GM12878 (cell line): ENCODE data around the gene ABCG1. TPM values are rescaled to one million over a fixed set of nuclear protein-coding genes. Genes with fewer than 3 reads are reported as not detected.

ENCODE experiments used
- ATAC-seq: fragments of 200-7000 bp; cut with Tn5 transposase; 3 replicates; pipeline ENCODE4 v1.9.1; 2020; ENCODE audit warnings: mild to moderate bottlenecking, moderate library complexity
- BruUV-seq: library from RNA; stranded (reverse); fragments of 400-500 nt; replicated peaks from 2 replicates; lab custom pipeline; 2021; lab: Mats Ljungman, UMichigan
- CTCF ChIA-PET: fragments of 300-600 bp; sonication (Branson Sonifier 250); formaldehyde crosslinking; extraction: SDS; loops from one replicate; lab custom pipeline; 2021; ENCODE audit warnings: inconsistent platforms; lab: Yijun Ruan, JAX
- POLR2A ChIA-PET: fragments of 350-600 bp; formaldehyde crosslinking; extraction: SDS; loops from one replicate; lab custom pipeline; 2021; ENCODE audit warnings: inconsistent platforms; lab: Charles Lee
- RAD21 ChIA-PET: fragments of 300-600 bp; sonication (Branson Sonifier 250); formaldehyde crosslinking; loops from one replicate; lab custom pipeline; 2023; ENCODE audit warnings: antibody characterized with exemption; ENCODE audit not compliant: unreplicated experiment; lab: Charles Lee
- SMC1A ChIA-PET: fragments of 300-600 bp; sonication (Branson Sonifier 250); formaldehyde crosslinking; loops from one replicate; lab custom pipeline; 2023; ENCODE audit not compliant: unreplicated experiment, uncharacterized antibody; lab: Charles Lee
- DNase-seq: peaks from one replicate; pipeline ENCODE4 v3.0.0-alpha.2; 2011; ENCODE audit warnings: low read depth, low spot score
- FAIRE-seq: peaks from 3 replicates; lab custom pipeline; 2011; peaks lifted over from hg19 to GRCh38; lab: Jason Lieb, UNC
- H2AFZ ChIP-seq: 2 replicates; pipeline ENCODE4 v1.6.0; 2011; ENCODE audit warnings: low read depth, low read length, control low read depth; ENCODE audit not compliant: control insufficient read depth
- H3K27ac ChIP-seq: 2 replicates; pipeline ENCODE4 v1.5.1; 2011; ENCODE audit warnings: control low read depth; ENCODE audit not compliant: control insufficient read depth, insufficient read depth
- H3K27me3 ChIP-seq, 2 experiments: replicated peaks in 1 of 2; 2 replicates each; pipeline versions ENCODE4 v1.6.0 to v1.6.1; 2011; ENCODE audit warnings: low read length in 1 of 2; ENCODE audit not compliant: control insufficient read depth in 2 of 2, insufficient read depth in 2 of 2
- H3K36me3 ChIP-seq, 2 experiments: 2 replicates each; pipeline ENCODE4 v1.5.1; 2011; ENCODE audit warnings: low read length in 1 of 2; ENCODE audit not compliant: control insufficient read depth in 2 of 2, insufficient read depth in 2 of 2
- H3K4me1 ChIP-seq: 2 replicates; pipeline ENCODE4 v1.6.1; 2011; ENCODE audit warnings: mild to moderate bottlenecking, low read length, moderate library complexity, mixed read lengths; ENCODE audit not compliant: control insufficient read depth, insufficient read depth
- H3K4me2 ChIP-seq: 2 replicates; pipeline ENCODE4 v1.6.0; 2011; ENCODE audit warnings: control low read depth; ENCODE audit not compliant: control insufficient read depth, insufficient read depth
- H3K4me3 ChIP-seq: fragments of 200-600 bp; sonication (generic); 2 replicates; pipeline ENCODE4 v1.5.1; 2016
- H3K79me2 ChIP-seq: 2 replicates; pipeline ENCODE4 v1.6.0; 2011; ENCODE audit warnings: low read length; ENCODE audit not compliant: control insufficient read depth, insufficient read depth
- H3K9ac ChIP-seq: 2 replicates; pipeline ENCODE4 v1.8.0; 2011; ENCODE audit warnings: low read length, control low read depth, mixed read lengths; ENCODE audit not compliant: control insufficient read depth, insufficient read depth
- H3K9me3 ChIP-seq: replicated peaks from 3 replicates; pipeline ENCODE4 v1.5.1; 2011; ENCODE audit warnings: mild to moderate bottlenecking, low read length; ENCODE audit not compliant: control insufficient read depth, insufficient read depth
- H4K20me1 ChIP-seq: 2 replicates; pipeline ENCODE4 v1.6.0; 2011; ENCODE audit not compliant: control insufficient read depth, insufficient read depth
- EGR1 ChIP-seq, 2 experiments: IDR thresholded peaks; 1 replicate in 1 of 2; 2 replicates in 1 of 2; pipeline ENCODE4 v1.6.1; 2011 to 2012; ENCODE audit warnings: low read depth in 2 of 2, low read length in 2 of 2, borderline replicate concordance in 1 of 2, mild to moderate bottlenecking in 1 of 2, moderate library complexity in 1 of 2
- FOXK2 ChIP-seq: fragments of 450-650 bp; IDR thresholded peaks from 2 replicates; pipeline ENCODE4 v1.6.1; 2017; ENCODE audit warnings: mild to moderate bottlenecking, moderate library complexity
- HDAC2 ChIP-seq: fragments of 200-600 bp; sonication (generic); IDR thresholded peaks from 2 replicates; pipeline ENCODE4 v1.6.1; 2017
- SMARCA5 ChIP-seq: fragments of 450-650 bp; IDR thresholded peaks from 2 replicates; pipeline ENCODE4 v1.6.1; 2017; ENCODE audit warnings: mild to moderate bottlenecking
- WRNIP1 ChIP-seq: IDR thresholded peaks from 2 replicates; pipeline ENCODE4 v1.6.1; 2011; ENCODE audit warnings: low read depth, low read length, improper control_type of control experiment, borderline replicate concordance
- WGBS: methylation state at CpG from one replicate; pipeline ENCODE4 v1.1.6; 2016; ENCODE audit warnings: low lambda C conversion rate; ENCODE audit not compliant: insufficient replicate concordance, insufficient coverage; ENCODE audit errors: missing lambda C conversion rate; 5-methylcytosine and 5-hydroxymethylcytosine counted together
- in situ Hi-C: fragments of 300-500 bp; cut with MboI; formaldehyde crosslinking; loops from 9 replicates; pipeline ENCODE4 v1.14.3; 2018; ENCODE audit warnings: mixed read lengths
- intact Hi-C: fragments of 100-400 bp; cut with micrococcal nuclease; formaldehyde crosslinking; loops from one replicate; pipeline ENCODE4 v1.14.2; 2022; ENCODE audit not compliant: unreplicated experiment
- polyA plus RNA-seq, 11 experiments: library from polyadenylated mRNA; depleted of rRNA in 4 of 11; unstranded in 6 of 11; stranded (reverse) in 5 of 11; fragments of >200 nt; fragmentation: Nextera tagmentation in 4 of 11; fragmentation: Illumina TruSeq in 1 of 11; extraction: Ambion mirVana in 4 of 11; extraction: Trizol in 1 of 11; gene quantifications; 1 replicate in 1 of 11; 2 replicates in 10 of 11; pipeline versions ENCODE4 v1.2.1 to v1.2.3, GENCODE V29; 2011 to 2016; ENCODE audit warnings: inconsistent platforms in 2 of 11, missing spikeins in 2 of 11, low read depth in 1 of 11
- total RNA-seq, 4 experiments: library from RNA; depleted of rRNA in 3 of 4; stranded (reverse); fragments of >200 nt in 3 of 4; fragmentation: Illumina TruSeq in 1 of 4; extraction: Trizol in 1 of 4; gene quantifications; 2 replicates each; pipeline versions ENCODE4 v1.2.1 to v1.2.3, GENCODE V29; 2013 to 2021
- TF ChIP-seq, protein P1 (sequence below): IDR thresholded peaks from 2 replicates; pipeline ENCODE4 v1.6.1; 2011; ENCODE audit warnings: low read depth, low read length, improper control_type of control experiment, borderline replicate concordance
- TF ChIP-seq, protein P2 (sequence below): fragments of 450-650 bp; IDR thresholded peaks from 2 replicates; pipeline ENCODE4 v1.6.1; 2016; ENCODE audit warnings: mild to moderate bottlenecking
- TF ChIP-seq, protein P3 (sequence below): IDR thresholded peaks from 2 replicates; pipeline ENCODE4 v1.6.1; 2011; ENCODE audit warnings: borderline replicate concordance, low read depth, mild to moderate bottlenecking, moderate library complexity, mixed read lengths, low read length; ENCODE audit not compliant: insufficient read depth; ENCODE audit errors: extremely low read length

The ABCG1 gene
- total and polyA plus RNA-seq, 10 of the 15 experiments (the other 5 are each of a cell fraction or from before 2014, with no cell fraction given), result 0.59 to 19.3 (median 5.7) TPM

DNA sequence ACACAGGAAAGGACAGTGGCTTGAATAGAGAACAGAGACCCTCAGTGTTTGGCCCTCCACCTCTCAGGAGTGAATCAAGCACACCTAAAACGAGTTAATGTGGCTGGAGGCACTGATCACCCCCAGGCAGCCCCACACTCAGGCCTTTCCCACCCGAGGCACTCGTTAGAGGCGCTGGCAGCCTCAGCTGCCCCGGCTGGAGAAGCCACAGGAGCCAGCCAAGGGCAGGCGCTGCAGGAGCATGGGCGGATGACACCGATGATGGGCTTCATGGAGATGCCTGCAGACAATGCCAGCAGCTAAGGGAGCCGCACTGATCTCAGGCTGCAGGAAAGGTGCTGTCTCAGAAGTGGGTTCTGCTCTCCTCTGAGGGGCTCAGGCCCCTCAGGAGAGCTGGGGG is 24.1 kb upstream of the ABCG1 start:
- Histone ChIP-seq H3K9ac (no peak overlapping the region), H3K9me3 (no peaks in the 10 kb centered on the region), H4K20me1 (no peaks in the 10 kb centered on the region; the same call in 1 of the 2 replicates), H3K4me1 (peaks cover 4% of the 10 kb centered on the region), H3K79me2 (no peaks in the 10 kb centered on the region), H3K4me2 (no peak overlapping the region), H3K27ac (no peak overlapping the region), H3K36me3 (no peaks in the 10 kb centered on the region), H2AFZ (no peak overlapping the region), H3K27me3 (no peaks in the 10 kb centered on the region), H3K4me3 (no peak overlapping the region)
- TF ChIP-seq, protein P1, sequence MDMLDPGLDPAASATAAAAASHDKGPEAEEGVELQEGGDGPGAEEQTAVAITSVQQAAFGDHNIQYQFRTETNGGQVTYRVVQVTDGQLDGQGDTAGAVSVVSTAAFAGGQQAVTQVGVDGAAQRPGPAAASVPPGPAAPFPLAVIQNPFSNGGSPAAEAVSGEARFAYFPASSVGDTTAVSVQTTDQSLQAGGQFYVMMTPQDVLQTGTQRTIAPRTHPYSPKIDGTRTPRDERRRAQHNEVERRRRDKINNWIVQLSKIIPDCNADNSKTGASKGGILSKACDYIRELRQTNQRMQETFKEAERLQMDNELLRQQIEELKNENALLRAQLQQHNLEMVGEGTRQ, result no peak
- no peak for TF ChIP-seq EGR1 (IDR thresholded peaks at IDR 0.05; ENCODE audit: borderline replicate concordance in 1 of 2, low read depth in 2 of 2, low read length in 2 of 2)
- ChIA-PET POLR2A (no interaction called here), RAD21 (interaction anchor here (0.6 kb wide), 1 partner anchor 832 kb away, joined by 3 read pairs; no protein-coding TSS in a partner anchor), CTCF (no interaction called here), SMC1A (interaction anchor here (1.0 kb wide), 1 partner anchor 51 kb away, joined by 4 read pairs; no protein-coding TSS in a partner anchor)
- FAIRE-seq, result no peak
- DNase-seq, result no peak
- 51% methylated on average over 8 of the region's 9 CpGs for WGBS
- in situ Hi-C loops (no loop called here), intact Hi-C loops (no loop called here)
- ATAC-seq, result no peak
- no TSS peak for BruUV-seq

DNA sequence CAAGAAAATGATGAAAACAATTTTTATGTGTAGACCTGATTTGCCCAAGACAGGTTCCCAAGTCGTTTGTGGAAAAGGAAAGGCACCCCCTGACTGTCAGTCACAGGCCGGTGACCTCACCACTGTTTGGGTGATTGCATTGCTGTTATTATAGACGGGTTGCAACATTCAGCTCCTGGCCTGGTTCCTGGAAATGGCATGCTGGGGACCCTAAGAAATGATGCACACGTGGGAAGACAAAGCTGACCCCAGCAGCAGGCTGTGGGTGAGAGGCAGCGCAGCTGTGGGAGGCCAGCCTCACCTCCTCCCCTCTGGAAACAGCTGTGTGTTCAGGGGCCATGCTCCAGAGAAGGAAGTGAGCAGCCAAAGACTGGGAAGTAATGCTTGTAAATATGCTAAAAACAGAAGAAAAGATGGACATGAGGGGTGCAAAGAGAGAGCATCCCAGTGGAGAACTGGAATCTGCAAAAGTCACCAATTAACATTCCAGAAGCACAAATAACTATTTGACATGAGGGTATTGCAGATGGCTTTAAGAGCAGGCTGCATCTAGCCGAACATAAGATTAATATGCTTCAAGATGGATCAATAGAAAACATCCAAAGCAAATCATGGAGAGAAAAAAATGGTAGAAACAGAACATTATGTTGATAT is 23.4 kb upstream of the ABCG1 start:
- ChIA-PET POLR2A (no interaction called here), SMC1A (interaction anchor here (1.0 kb wide), 1 partner anchor 51 kb away, joined by 4 read pairs; no protein-coding TSS in a partner anchor), RAD21 (no interaction called here), CTCF (no interaction called here)
- H3K27me3 ChIP-seq, result no peaks in the 10 kb centered on the region
- TF ChIP-seq WRNIP1 (no peak), SMARCA5 (no peak), FOXK2 (no peak), HDAC2 (no peak)
- TF ChIP-seq, protein P2, sequence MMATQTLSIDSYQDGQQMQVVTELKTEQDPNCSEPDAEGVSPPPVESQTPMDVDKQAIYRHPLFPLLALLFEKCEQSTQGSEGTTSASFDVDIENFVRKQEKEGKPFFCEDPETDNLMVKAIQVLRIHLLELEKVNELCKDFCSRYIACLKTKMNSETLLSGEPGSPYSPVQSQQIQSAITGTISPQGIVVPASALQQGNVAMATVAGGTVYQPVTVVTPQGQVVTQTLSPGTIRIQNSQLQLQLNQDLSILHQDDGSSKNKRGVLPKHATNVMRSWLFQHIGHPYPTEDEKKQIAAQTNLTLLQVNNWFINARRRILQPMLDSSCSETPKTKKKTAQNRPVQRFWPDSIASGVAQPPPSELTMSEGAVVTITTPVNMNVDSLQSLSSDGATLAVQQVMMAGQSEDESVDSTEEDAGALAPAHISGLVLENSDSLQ, result no peak
- TF ChIP-seq, protein P3, sequence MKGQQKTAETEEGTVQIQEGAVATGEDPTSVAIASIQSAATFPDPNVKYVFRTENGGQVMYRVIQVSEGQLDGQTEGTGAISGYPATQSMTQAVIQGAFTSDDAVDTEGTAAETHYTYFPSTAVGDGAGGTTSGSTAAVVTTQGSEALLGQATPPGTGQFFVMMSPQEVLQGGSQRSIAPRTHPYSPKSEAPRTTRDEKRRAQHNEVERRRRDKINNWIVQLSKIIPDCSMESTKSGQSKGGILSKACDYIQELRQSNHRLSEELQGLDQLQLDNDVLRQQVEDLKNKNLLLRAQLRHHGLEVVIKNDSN, result no peak
- whole genome bisulfite sequencing, result 52% methylated on average over 6 of the region's 6 CpGs
- BruUV-seq, result no TSS peak
- intact Hi-C loops (no loop called here), in situ Hi-C loops (no loop called here)
- no peak for ATAC-seq
- H3K4me2 ChIP-seq, result no peak overlapping the region
- H3K9ac ChIP-seq, result no peak overlapping the region
- no peak overlapping the region for H2AFZ ChIP-seq
- H3K79me2 ChIP-seq, result no peaks in the 10 kb centered on the region
- H3K27ac ChIP-seq, result no peak overlapping the region
- H3K9me3 ChIP-seq, result no peaks in the 10 kb centered on the region
- H3K36me3 ChIP-seq, result no peaks in the 10 kb centered on the region
- no peaks in the 10 kb centered on the region; the same call in 1 of the 2 replicates for H4K20me1 ChIP-seq
- no peak for DNase-seq
- no peak overlapping the region for H3K4me3 ChIP-seq
- H3K4me1 ChIP-seq, result peaks cover 4% of the 10 kb centered on the region
- FAIRE-seq, result no peak
